ENCODE data around the gene ZNF586.
"Not testable (repeated sequence)": the region's sequence is repeated elsewhere in the genome, so short reads cannot be mapped to it uniquely, and the experiment has no call there.

ZNF586 gene

GRCh38 chr19:57800696-57801095 is 31.2 kb downstream of the ZNF586 start:
- DNase-seq = no peak

GRCh38 chr19:57802269-57802668 is 32.8 kb downstream of the ZNF586 start:
- no peak for DNase-seq

GRCh38 chr19:57803265-57803593 is 33.8 kb downstream of the ZNF586 start:
- no peak for DNase-seq

DNA sequence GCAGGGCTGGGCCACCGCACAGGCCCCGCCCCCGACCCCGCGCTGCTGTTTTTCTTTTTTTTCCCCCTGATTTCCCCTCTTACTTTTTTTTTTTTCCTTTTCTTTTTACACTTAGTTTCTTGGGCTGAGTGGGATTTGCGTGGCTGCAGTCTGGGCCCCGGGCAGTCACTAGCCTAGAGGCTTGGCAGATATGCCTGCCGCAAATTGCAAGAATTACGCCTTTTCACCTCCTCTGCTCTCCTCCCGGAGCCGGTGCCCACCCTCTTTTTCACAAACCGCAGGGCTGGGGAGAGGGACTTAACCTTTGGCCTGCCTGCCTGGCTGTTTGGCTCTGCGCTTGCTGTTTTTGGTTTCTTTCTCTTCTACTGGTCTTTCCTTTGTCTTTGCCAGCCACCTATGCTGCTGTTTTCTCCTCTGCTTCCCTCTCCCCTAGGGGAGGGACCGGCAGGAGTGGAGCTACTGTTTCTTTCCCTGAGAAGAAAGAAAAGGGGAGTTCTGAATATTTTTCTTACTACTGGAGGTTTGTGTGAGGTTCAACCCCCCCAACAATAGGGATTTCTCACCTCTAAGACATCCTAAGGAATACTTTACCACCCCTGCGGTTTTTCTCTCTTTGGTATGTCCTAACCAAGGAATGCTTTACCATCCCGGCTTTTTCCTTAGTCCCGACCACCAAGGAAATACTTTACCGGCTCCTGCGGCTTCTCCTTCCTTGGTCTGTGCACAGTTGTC is 34.3 kb downstream of the ZNF586 start:
- DNase-seq = no peak

DNA sequence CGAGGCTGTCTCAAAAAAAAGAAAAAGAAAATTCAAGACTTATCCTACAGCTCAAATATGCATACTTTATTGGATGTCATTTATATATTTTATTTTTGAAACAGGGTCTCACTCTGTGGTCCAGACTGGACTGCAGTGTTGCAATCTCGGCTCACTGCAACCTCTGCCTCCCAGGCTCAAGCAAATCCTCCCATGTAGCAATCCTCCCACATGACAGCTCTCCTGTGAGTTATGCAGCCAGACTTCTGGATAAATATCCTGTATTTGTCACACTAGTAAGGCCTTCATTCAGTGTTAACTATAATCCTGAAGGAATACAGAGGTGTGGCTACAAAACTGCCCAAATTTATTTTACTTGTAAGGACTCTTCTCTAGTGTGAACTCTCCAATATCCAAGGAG is 38.1 kb downstream of the ZNF586 start:
- DNase-seq = no peak

GRCh38 chr19:57810410-57811295 is 41.2 kb downstream of the ZNF586 start:
- not testable (repeated sequence) for DNase-seq

- no peak for DNase-seq
These were observed 42.8 kb downstream of the ZNF586 start for GRCh38 chr19:57812226-57812625.

GRCh38 chr19:57812975-57813820 is 43.7 kb downstream of the ZNF586 start:
- not testable (repeated sequence) for DNase-seq

- DNase-seq = no peak
These were observed 44.5 kb downstream of the ZNF586 start for GRCh38 chr19:57813919-57814504.

DNA sequence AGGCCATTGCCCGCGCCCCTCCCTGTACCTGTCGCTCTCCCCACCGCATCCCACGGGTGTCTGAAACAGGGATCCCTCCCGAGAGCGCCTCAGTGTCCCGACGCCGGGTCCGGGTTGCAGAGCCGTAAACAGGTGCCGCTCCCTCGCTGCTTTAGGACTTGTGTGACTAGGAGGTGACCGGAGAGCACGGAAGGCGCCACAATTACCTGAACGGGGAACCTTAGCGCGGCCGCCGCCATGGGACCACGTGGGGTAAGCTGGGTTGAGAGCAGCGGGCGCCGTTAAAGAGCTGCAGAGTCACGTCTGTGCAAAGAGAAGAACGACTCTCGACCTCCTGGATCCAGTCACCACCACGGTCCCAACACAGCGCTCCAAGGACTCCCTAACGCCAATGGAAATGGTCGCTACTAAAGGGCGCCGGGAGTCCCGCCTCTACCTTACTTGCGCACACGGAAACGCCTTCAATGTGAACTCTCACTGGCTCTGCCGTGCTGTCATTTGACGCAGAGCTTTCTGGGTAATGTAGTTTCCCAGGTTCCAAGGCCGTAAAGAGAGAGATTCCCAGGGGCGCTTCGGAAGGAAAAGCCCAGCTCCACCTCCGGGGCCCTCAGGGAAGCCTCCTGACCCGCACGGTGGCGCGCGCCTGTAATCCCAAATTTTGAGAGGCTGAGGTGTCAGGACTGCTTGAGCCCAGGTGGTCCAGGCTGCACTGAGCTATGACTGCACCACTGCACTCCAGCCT is 45.2 kb downstream of the ZNF586 start, which contains the start of gene ZNF552:
Gene ZNF552, minus strand, starts transcription at position 409 of the 742 bp plus-strand sequence. Its CDS starts 170 bp downstream, at position 239.
- DNase-seq = peak; percentile 77

DNA sequence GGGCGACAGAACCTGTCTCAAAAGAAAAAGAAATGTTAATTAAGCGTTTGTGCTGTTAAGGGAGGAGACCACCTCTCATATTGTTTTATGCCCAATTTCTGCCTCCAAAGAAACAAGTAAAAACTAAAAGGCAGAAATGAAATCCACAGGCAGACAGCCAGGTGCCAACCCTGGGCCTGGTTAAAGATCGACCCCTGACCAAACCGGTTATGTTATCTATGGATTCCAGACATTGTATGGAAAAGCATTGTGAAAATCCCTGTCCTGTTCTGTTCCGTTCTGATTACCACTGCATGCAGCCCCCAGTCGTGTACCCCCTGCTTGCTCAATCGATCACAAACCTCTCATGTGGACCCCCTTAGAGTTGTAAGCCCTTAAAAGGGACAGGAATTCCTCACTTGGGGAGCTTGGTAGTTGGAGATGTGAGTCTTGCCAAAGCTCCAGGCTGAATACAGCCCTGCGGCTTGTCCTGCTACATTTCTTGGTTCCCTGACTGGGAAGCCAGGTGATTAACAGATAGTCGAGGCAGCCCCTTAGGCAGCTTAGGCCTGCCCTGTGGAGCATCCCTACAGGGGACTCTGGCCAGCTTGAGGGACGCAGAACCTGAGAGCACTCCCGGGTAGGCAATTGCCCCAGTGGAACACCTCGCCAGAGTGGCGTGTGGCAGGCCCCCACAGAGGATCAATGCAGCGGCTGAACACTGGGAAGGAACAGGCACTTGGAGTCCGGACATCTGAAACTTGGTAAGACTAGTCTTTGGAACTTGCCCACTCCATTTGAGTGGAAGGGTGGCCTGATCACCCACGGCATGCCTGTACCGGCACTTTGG is 46.0 kb downstream of the ZNF586 start:
- no peak for DNase-seq

DNA sequence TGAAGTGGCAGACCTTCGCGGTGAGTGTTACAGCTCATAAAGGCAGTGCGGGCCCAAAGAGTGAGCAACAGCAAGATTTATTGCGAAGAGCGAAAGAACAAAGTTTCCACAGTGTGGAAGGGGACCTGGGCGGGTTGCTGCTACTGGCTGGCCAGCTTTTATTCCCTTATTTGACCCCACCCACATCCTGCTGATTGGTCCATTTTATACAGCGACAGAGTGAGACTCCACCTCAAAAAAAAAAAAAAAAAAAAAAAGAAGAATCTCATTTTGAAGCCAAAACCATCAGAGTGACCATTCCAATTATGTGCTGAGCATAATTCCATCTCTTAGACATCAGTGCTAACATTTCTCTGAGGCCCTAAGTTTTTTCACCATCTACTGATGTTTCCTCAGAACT is 47.2 kb downstream of the ZNF586 start:
- no peak for DNase-seq

GRCh38 chr19:57817976-57818375 is 48.5 kb downstream of the ZNF586 start:
- no peak for DNase-seq

DNA sequence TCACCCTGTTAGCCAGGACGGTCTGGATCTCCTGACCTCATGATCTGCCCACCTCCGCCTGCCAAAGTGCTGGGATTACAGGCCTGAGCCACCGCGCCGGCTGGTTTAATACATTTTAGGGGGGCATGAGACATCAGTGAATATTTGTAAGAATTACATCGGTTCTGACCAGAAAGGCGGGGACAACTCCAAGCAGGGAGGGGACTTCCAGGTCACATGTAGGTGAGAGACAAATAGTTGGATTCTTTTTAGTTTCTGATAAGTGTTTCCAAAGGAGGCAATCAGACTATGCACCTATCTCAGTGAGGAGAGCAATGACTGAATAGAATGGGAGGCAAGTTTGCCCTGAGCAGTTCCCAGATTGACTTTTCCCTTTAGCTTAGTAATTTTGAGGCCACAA is 48.9 kb downstream of the ZNF586 start:
- DNase-seq = no peak

- DNase-seq = peak; percentile 84
These were observed 50.1 kb downstream of the ZNF586 start for GRCh38 chr19:57819475-57820148.

DNA sequence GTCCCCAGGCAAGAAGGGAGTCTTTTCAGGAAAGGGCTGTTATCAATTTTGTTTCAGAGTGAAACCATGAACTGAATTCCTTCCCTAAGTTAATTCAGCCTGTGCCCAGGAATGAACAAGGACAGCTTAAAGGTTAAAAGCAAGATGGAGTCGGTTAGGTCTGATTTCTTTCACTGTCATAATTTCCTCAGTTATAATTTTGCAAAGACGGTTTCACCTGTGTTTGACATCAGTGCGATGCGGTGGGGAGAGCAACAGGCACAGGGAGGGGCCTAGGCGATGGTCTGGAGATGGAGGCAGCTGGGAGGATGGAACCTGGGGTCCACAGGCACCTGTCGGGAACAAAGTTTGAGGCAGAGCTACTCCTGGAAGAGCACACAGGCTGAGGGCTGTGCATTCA is 51.1 kb downstream of the ZNF586 start:
- DNase-seq = no peak

DNA sequence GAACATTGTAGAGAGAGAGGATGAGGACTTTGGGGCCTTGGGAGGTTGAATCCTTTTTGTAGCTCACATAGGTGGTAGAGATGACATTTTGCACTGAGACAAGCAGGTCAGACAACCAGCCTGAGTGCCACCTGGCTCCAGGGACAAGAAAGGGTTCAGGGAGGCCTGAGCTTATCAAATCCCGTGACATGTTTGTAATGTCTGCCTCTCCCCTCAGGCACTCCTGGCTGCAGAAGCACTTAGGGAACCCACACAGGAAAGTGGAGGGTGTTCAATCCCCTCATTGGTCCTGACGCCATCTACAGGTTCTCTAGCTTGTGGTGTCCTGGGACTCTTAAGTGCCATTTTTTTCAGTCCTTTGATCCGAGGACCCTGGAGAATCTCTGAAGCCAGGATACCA is 51.6 kb downstream of the ZNF586 start:
- not testable (repeated sequence) for DNase-seq

GRCh38 chr19:57821501-57821900 is 52.0 kb downstream of the ZNF586 start:
- not testable (repeated sequence) for DNase-seq

DNA sequence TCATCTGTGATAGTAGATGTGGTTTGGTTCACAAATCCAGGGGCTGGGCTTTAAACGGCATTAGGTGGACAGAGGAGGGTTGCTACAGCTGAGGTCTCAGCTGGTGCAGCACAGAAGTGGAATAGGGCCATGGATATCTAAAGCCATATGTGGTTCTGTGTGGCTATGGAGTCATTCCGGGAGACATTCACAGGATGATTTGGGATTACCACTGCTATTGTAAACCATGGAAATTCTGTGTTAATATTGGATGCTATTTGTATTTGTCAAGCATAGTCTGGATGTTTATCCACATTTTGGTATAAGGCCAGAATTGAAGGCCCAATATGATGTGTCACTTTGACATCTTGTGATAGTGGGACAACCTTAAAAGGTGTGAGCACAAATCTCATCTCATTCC is 53.7 kb downstream of the ZNF586 start:
- not testable (repeated sequence) for DNase-seq

DNA sequence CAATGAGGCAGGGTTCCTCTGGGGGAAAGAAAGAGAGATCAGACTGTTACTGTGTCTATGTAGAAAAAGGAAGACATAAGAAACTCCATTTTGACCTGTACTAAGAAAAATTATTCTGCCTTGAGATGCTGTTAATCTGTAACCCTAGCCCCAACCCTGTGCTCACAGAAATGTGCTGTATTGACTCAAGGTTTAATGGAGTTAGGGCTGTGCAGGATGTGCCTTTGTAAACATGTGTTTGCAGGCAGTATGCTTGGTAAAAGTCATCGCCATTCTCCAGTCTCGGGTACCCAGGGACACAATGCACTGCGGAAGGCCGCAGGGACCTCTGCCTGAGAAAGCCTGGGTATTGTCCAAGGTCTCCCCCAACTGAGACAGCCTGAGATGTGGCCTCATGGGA is 54.1 kb downstream of the ZNF586 start:
- not testable (repeated sequence) for DNase-seq

All from central memory CD4-positive, alpha-beta T cell (primary cell).